ENCODE results near the gene GPX4.
"Not testable (repeated sequence)": the region's sequence is repeated elsewhere in the genome, so short reads cannot be mapped to it uniquely, and the experiment has no call there.

The GPX4 gene

DNA sequence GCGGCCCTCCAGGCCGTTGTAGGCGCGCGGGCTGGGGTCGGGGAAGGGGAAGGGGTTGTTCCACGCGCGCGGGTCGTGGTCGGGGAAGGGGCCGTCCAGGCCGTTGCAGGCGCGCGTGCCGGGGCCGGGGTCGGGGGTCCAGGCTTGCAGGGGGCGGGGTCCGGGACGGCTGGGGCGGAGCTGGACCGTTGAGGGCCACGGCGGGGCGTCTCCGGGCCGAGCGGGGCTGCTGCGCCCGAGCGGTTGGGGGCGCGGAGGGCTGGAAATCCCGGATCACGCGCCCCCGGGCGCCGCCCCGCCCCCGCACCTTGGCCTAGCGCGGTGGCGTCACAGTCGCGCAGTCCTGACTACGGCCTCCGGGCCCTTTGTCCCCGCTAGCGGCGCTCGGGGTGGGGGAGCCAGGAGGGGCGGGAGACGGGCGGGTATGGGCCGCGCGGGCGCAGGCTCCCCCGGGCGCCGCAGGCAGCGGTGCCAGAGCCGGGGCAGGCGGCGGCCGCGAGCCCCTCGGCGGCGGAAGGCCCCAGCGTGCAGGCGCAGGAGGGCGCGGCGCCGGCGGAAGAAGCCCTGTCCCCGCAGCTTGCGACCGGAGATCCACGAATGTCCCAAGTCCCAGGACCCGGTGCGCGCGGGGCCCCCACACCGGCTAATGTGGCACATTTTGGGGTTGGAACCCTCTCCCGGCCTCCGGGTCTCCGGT lies 665 bp downstream of the GPX4 start:
- peak; percentile 53 to 55 for DNase-seq

DNA sequence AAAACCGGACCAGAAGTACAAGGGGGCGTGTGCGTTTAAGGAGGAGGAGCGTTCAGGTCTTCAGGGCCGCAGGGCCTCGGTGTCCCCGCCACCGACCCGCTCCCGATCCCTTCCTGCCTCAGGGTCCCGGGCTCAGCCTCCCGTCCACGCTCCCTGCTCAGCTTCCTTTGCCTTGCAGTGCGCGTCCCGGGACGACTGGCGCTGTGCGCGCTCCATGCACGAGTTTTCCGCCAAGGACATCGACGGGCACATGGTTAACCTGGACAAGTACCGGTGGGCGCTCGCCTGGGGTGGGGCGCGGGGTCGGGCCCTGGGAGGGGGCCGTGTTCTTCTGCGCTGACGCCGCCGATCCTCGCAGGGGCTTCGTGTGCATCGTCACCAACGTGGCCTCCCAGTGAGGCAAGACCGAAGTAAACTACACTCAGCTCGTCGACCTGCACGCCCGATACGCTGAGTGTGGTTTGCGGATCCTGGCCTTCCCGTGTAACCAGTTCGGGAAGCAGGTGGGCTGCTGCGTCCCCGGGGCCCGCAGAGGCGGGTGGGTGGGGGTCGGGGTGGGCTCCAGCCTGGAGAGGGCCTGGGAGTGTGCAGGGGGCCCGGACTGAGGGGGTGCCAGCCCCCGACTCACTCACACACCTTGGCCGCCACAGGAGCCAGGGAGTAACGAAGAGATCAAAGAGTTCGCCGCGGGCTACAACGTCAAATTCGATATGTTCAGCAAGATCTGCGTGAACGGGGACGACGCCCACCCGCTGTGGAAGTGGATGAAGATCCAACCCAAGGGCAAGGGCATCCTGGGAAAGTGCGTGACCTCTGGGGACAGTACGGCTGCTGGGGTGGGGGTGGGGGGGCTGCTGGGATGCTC lies 1.4 kb downstream of the GPX4 start:
- peak in 1 of 2 experiments; percentile 41 for DNase-seq

DNA sequence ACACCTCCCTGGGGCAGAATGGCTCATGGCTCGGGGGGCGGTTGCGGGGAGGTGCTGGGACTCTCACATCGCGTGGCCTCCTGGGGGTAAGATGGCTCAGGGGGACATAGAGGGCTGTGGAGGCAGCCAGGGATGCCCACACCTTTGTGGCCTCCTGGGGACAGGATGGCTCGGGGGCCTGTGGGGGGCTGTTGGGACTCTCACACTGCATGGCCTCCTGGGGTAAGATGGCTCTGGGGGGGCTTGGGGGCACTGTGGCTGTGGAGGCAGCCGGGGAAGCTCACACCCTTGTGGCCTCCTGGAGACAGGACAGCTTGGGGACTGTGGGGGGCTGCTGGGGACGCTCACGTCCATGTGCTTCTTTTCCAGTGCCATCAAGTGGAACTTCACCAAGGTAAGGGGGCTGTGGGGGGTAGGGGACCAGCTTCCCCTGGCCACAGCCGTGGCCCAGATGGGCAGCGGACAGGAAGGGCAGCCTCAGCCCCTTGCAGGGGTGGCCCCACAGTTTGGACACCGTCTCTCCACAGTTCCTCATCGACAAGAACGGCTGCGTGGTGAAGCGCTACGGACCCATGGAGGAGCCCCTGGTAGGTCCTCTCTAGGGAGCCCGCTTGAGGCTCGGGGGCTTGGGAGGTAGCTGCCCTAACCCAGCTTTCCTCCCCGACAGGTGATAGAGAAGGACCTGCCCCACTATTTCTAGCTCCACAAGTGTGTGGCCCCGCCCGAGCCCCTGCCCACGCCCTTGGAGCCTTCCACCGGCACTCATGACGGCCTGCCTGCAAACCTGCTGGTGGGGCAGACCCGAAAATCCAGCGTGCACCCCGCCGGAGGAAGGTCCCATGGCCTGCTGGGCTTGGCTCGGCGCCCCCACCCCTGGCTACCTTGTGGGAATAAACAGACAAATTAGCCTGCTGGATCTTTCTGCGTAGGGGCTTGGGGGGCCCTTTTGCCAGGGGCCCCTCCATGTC lies 2.4 kb downstream of the GPX4 start:
- DNase-seq: no peak

DNA sequence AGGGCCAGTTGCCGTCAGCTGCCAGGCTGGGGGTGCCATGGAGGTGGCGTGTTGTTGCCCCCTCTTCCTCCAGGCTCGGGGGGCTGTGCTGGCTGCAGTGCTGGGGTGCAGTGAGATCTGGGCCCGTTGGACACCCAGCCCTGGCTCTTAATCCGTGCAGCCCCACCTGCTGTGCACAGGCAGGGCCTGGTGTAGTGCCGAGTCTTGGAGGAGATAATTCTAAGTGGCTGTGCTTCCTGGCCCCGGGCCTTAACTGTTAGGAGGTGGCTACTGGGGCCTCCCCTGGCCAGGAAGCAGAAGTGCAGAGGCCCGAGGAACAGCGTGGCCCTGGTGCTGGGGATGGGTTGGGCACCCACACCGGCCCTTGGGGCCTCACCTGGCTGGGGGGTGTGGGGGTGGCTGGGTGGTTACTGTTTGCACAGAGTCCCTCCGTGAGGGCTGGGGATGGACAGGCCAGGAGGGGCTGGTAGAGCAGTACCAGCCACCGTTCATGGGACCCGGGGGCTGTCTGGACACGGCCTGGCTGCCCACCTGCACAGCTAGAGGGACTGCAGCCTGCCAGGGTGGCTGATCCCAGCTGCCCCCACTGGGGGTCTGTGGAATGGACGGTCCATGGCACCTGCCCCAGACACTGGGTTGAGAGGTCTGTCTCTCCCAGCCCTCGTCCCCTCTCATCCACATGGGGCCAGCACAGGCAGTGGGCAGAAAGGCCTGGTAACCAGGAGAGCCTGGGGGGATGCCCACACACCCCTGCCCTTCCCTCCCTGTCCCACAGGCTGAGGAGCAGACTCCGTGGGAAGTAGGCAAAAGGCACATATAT lies 3.3 kb downstream of the GPX4 start:
- DNase-seq: peak; percentile 66 to 84

DNA sequence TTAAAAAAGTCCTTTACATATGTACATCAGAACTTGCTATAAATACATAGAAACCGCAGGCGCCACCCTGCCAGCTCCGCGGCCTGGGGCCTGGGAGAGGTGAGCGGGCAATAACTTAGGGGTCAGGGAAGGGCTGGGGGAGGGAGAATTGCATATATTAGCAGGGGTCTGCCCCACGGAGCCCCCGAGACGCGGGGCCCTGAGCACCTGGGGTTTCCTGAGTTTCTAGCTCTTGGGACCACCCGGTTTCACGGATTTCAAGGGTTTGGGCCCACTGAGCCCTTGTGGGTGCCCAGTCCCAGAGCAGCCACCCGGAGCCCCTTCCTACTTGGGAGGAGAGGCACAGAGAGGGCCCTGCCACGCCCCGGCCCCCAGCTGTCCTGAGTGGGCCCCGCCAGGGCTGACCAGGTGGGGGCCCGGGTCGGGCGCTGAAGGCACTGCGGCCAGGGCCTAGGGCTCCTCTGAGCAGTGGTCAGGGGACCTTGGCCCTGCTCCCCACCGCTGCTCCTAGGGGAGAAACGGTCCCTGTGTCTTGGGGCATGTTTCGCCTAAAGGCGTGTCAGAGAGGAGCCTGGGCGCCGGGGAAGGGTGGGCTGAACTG lies 4.0 kb downstream of the GPX4 start:
- DNase-seq: no peak

DNA sequence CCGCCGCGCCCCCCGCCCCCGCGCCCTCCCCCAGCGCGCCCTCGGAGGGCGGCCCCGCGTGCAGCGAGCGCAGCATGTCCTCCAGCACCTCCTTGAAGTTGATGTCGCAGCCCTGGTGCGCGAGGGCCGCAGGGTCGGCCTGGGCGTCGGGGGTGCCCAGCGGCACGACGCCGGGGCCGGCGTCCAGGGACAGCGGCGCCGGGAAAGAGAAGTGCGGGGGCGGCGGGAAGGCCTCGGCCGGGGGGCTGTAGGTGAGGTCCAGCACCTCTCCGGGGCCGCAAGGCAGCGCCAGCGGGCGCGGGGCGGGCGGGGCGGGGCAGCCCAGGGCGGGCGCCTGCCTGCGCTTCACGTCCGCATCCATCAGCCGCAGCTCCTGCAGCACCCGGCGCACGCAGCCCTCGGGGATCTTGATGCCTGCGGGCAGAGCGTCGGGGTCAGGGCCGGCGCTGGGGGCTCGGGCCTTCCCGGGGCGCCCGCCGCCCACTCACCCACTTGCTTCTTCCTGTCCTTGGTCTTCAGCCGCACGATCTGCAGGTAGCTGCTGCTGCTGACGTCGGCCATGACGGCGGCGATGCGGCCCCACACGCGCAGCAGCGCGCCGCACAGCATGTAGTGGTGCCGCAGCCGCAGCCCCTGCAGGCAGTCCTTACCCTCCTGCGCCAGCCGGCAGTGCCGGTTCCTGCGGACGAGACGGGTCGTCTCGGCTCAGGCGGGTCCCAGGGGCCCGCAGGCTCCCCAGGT lies 4.7 kb downstream of the GPX4 start:
- DNase-seq: no peak

DNA sequence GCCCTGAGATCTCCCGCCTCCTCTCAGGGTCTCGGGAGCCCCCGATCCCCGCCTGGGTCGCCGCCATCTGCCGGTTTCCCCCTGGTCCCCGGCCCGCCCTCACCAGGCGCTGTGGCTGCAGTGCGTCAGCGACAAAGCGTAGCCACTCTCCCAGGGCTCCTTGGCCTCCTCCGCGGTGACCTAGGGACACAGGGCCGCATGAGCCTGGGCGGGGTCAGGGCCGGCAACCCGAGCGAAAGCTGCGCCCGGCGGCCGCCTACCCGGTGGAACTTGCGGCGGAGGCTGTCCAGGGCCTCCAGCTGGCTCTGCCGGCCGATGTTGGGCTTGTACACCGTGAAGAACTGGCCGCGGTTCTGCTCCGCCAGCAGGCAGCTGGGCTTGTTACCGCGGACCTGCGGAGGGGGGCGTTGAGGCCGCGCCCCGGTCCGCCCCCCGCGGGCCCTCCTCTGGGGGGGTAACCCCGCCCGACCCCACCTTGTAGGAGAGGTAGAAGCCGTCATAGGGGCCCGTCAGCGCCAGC lies 5.3 kb downstream of the GPX4 start:
- no peak for DNase-seq

DNA sequence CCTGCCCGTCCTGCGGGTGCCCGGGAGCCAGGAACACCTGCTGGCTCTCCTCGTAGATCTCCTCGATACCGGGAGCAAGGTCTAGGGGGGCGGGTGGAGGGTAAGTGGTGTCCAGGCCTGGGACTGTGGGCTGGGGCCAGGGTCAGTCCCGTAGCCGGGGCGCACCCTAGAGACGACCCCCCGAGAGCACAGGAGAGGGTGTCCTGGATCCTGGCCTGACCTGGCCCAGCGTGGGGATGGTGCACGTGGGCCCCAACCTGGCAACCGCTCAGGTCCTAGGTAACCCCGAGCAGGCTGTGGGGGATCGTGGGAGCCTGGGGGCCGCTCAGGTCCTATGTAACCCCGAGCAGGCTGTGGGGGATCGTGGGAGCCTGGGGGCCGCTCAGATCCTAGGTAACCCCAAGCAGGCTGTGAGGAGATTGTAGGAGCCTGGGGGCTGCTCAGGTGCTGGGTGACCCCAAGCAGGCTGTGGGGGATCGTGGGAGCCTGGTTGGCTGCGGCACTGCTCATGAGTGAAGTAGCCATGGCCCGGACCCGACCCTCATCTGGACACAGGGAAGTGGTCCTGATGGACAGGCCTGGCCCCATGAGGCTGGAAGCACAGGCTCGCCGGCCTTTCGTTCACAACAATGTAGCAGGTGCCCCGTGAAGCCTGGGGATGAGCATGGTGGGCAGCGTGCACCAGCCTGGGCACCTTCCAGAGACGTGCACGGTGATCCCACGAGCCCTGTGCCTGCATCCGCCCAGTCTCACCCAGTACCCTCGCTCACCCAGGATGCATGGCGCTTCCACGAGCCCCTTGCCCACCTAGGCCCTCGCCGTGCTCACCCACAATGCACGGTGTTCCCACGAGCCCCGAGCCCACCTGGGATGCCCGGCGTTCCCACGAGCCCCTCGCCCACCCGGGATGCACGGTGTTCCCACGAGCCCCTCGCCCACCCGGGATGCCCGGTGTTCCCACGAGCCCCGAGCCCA lies 6.2 kb downstream of the GPX4 start:
- no peak for DNase-seq

DNA sequence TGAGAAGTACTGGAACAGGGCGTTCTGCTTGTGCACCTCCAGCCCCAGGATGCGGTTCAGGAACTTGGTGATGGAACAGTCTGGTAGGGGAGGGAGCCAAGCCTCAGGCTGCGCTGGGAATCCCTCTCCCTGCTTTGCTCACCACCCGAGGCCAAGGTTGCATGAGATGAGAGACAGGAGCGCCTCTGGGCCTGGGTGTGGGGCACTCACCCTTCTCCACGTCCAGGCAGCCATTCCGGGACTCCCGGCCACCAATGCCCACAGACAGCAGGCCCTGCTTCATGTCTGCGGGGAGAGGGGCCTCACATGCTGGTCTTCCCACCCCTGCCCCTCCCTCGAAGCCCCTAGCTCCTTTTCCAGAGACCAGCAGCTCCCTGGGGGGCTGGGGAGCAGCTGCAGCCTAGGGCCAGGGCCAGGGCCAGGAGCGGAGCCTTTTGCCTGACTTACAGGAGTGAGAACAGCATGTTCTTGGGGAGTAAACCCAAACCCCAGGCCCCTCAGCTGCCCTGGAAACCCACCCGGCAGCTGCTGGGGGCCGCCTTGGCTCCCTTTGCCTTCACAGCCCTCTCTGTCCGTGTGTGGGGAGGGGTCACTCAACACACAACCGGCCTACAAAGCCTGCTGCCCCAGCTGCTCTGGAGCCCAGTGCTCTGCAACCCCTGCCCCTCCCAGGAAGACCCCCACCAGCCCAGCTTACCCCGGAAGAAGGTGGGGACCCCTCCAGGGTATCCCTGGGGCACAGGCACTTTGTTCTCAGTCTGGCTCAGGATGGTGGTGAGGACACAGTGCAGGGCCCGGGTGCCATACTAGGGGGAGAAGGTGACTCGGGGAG lies 7.2 kb downstream of the GPX4 start:
- peak; percentile 33 to 41 for DNase-seq

DNA sequence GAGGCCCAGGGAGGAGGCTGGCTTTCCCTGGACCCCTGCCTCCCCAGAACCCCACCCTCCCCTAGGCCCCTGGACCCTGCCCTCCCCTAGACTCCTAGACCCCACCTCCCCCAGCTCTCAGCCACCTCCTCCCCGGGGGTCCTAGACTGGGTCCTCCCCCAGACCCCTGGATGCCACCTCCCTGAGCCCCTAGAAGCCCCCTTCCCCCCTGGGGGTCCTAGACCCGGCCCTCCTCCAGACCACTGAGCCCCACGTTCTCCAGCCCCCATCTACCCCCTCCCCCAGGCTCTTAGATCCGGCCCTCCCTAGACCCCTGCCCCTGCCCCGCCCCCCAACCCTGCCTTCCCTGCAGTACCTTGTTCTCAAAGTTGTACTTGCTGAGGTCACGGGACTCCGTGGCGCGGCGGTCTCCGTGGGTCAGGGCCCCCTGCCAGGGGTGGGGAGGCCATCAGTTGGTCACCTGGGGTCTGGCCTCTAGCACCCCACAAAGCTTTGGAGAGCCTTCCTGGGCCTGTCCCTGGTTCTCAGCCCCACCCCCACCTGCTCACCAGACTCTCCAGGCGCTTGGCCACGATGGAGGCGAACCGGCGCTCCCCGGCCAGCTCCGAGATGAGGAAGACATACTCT lies 8.0 kb downstream of the GPX4 start:
- no peak for DNase-seq

DNA sequence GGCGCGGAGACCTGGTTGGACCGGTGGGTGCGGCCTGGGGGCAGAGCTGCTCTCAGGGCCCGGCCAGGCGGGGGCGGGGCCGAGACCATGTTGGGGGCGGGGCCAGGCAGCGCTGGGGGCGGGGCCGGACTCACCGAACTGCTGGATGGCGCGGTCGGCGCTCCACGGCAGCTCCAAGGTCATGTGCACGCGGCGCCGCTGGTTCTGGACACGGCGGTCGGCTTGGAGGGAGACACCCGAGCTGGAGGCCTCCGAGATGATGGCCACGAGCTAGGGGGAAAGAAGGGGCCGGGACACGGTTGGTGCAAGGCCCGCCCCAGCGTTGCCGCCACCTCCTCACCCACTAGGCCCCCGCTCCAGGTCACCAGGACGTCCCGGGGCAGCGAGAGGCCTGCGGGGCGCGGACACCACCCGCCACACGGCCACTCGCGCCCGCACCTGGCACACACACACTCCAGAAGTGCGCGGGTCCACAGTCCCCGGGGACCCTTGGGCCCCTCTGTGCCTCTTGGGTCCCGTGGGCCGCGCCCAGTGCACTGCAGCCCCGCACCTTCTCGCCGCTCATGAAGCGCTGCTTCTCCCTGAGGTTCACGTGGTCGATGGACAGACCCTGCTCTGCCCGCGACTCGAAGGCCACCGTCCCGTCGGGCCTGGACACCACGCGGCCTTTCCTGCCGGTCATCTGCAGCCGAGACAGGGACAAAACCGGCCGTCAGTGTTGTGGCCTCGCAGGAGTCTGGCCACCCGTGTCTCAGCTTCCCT lies 8.7 kb downstream of the GPX4 start:
- DNase-seq: no peak

DNA sequence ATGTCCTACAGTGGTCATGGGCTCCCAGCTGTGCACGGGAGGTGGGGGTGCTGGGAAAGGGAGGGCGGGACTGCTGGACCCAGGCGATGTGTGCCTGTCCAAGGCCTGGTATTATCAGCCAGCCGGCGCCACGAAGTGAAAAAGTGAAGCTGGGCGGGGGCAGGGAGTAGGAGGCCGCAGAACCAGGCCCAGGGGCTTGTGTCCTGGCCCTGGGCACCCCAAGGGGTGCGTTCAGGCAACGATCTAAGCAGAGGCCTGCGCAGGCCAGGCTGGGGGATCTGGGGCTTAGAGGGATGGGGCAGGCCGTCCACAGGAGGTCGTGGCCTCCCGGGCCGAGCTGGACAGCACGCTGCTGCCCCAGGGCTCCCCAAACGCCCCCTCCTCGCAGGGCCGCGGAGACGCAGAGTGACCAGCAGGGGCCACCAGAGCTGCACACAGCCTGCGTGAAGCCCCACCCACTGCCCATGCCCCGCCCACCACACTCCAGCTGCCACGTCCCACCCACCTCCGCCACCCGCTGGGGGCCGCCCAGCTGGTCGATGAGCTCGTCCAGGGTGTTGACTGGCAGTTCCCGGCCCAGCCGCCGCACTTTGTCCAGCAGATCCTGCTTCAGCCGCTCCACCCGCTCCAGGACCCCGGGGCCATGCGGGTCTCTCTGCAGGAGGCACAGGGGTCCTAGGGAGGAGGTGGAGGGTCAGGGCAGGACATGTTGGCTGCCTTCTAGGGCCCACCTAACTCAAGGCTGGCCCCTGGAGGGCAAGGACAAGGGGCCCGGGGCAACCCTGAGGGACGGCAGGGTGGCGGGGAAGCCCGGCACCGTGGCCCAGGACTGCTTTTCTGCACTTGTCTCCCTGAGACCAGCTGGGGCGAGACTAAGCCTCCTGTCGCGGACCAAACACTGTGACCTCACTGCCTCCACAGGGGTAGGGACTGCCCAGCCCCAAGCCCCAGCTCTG lies 9.5 kb downstream of the GPX4 start:
- DNase-seq: peak in 1 of 2 experiments; percentile 40

DNA sequence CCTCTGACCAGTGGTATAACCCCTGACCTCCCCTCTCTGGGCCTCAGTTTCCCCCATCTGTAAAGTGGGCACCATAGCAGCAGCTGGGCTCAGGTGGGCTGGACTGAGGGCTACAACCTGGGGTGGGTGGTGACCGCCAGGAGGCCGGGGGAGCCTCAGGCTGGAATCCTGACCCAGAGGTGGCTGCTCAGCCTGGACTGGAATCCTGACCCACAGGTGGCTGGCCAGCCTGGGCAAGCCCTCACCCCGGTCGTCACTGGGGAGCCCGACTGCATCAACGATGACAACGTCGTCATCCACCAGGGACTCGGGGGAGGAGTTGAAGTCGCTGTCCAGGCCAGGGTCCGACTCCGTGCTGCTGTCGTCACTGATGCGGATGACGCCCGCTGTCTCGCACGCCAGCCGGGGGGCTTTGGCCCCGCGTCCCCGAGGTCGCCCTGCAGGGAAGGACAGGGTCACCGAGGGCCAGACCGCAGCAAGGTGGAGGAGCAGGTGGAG lies 10.2 kb downstream of the GPX4 start:
- no peak for DNase-seq

DNA sequence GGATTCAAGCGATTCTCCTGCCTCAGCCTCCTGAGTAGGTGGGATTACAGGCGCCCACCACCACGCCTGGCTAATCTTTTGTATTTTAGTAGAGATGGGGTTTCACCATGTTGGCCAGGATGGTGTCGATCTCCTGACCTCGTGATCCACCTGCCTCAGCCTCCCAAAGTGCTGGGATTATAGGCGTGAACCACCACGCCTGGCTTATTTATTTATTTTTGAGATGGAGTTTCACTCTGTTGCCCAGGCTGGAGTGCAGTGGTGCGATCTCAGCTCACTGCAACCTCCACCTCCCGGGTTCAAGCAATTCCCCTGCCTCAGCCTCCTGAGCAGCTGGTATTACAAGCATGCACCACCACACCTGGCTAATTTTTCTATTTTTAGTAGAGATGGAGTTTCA lies 10.9 kb downstream of the GPX4 start:
- DNase-seq: not testable (repeated sequence)

DNA sequence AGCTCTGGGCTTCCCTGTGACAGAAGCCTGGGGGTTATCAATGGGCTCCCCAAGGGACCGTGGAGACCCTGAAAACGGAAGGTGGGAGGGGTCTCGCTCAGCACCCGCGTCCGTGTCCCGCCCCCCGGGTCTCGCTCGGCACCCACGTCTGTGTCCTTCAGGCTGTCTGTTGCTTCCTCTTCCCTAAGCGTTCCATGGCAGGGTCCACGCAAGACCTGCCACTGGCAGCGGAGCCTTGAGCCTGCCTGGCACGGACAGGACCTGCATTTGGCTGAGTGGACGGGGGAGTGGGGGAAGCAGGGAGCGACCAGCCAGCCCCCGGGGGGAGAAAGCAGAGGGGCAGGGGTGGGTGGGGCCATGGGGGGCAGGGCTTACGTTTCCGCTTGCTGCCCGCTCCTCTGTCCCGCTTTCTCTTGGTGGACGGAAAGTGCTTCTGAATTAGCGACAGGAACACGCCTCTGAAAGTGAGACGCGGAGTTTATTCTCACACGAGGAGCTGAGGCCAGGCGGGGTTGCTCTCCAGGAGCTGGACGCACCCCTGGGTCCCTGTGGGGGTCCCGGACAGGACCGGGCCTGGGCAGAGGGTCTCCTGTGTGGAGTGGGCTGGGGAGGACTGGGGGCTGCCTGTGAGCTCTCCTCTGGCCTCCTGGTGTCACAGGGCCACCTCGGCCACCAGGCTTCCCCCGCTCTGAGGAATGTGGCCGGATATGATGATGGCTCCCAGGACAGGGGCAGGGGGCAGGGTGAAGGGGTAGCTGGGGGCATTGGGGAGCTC lies 12.0 kb downstream of the GPX4 start:
- no peak for DNase-seq
